Liver (tissue), 9 donors: ENCODE results near the gene GABBR2. TPM values are rescaled to one million over a fixed set of nuclear protein-coding genes. Genes with fewer than 3 reads are reported as not detected.

Experiments used
- DNase-seq: peaks from one replicate; pipeline ENCODE4 v3.0.0-alpha.2; 2017; ENCODE audit warnings: low spot score
- H3K27ac ChIP-seq, 2 donors: one replicate each; pipeline ENCODE4 v1.7.0; 2013; ENCODE audit warnings: inconsistent platforms in 2 of 2, low read length in 2 of 2, control low read depth in 1 of 2, low read depth in 1 of 2, mild to moderate bottlenecking in 1 of 2
- H3K27me3 ChIP-seq, 4 donors: one replicate each; pipeline versions ENCODE4 v1.6.1 to v1.7.0; 2013; ENCODE audit warnings: low read length in 3 of 4, inconsistent platforms in 1 of 4, mild to moderate bottlenecking in 1 of 4, moderate library complexity in 1 of 4; ENCODE audit not compliant: control insufficient read depth in 4 of 4, insufficient read depth in 4 of 4
- H3K36me3 ChIP-seq, 4 donors: one replicate each; pipeline versions ENCODE4 v1.6.1 to v1.7.0; 2013; ENCODE audit warnings: low read length in 3 of 4, mild to moderate bottlenecking in 3 of 4, low read depth in 1 of 4, moderate library complexity in 1 of 4; ENCODE audit not compliant: control insufficient read depth in 4 of 4, insufficient read depth in 3 of 4
- H3K4me1 ChIP-seq, 4 donors: one replicate each; pipeline versions ENCODE4 v1.6.1 to v1.7.0; 2013; ENCODE audit warnings: low read length in 3 of 4, mild to moderate bottlenecking in 3 of 4, moderate library complexity in 1 of 4; ENCODE audit not compliant: control insufficient read depth in 4 of 4, insufficient read depth in 4 of 4
- H3K4me3 ChIP-seq, 3 donors: one replicate each; pipeline versions ENCODE4 v1.6.1 to v1.7.0; 2013; ENCODE audit warnings: low read length in 3 of 3, control low read depth in 1 of 3, low read depth in 1 of 3, mild to moderate bottlenecking in 1 of 3
- H3K9ac ChIP-seq, 2 donors: one replicate each; pipeline ENCODE4 v1.7.0; 2013; ENCODE audit warnings: low read length in 2 of 2, mild to moderate bottlenecking in 2 of 2, moderate library complexity in 2 of 2, control low read depth in 1 of 2, low read depth in 1 of 2
- H3K9me3 ChIP-seq, 4 donors: one replicate each; pipeline versions ENCODE4 v1.6.1 to v1.7.0; 2013; ENCODE audit warnings: low read length in 3 of 4; ENCODE audit not compliant: control insufficient read depth in 4 of 4
- ATF3 ChIP-seq: IDR thresholded peaks from 2 replicates; pipeline ENCODE4 v1.6.1; 2016; ENCODE audit warnings: antibody characterized with exemption
- CTCF ChIP-seq: fragments of 150-350 bp; IDR thresholded peaks from 2 replicates; pipeline ENCODE4 v1.5.1; 2017; ENCODE audit warnings: improper control_type of control experiment, low read depth, low read length; ENCODE audit not compliant: missing input control
- EGR1 ChIP-seq, 2 donors: IDR thresholded peaks; 2 replicates each; pipeline ENCODE4 v1.6.1; 2016 to 2018; ENCODE audit warnings: antibody characterized with exemption in 2 of 2, low read depth in 2 of 2
- FOXA1 ChIP-seq: IDR thresholded peaks from 2 replicates; pipeline ENCODE4 v1.6.1; 2016; ENCODE audit warnings: antibody characterized with exemption
- FOXA2 ChIP-seq: IDR thresholded peaks from 2 replicates; pipeline ENCODE4 v1.6.1; 2016; ENCODE audit warnings: antibody characterized with exemption
- GABPA ChIP-seq, 2 donors: IDR thresholded peaks in 1 of 2; conservative IDR thresholded peaks in 1 of 2; 2 replicates each; pipeline ENCODE4 v1.6.1; 2016; ENCODE audit warnings: antibody characterized with exemption in 2 of 2, mild to moderate bottlenecking in 1 of 2, moderate library complexity in 1 of 2
- HNF4A ChIP-seq, 2 donors: conservative IDR thresholded peaks; 2 replicates each; pipeline ENCODE4 v1.6.1; 2016; ENCODE audit warnings: antibody characterized with exemption in 2 of 2, mild to moderate bottlenecking in 2 of 2
- HNF4G ChIP-seq: IDR thresholded peaks from 2 replicates; pipeline ENCODE4 v1.6.1; 2016; ENCODE audit warnings: antibody characterized with exemption
- JUND ChIP-seq, 2 donors: IDR thresholded peaks; 2 replicates each; pipeline ENCODE4 v1.6.1; 2016; ENCODE audit warnings: antibody characterized with exemption in 2 of 2
- MAX ChIP-seq: IDR thresholded peaks from 2 replicates; pipeline ENCODE4 v1.6.1; 2016; ENCODE audit warnings: antibody characterized with exemption
- NR2F2 ChIP-seq: IDR thresholded peaks from 2 replicates; pipeline ENCODE4 v1.6.1; 2016; ENCODE audit warnings: antibody characterized with exemption
- RAD21 ChIP-seq, 2 donors: IDR thresholded peaks; 2 replicates each; pipeline ENCODE4 v1.6.1; 2016; ENCODE audit warnings: antibody characterized with exemption in 2 of 2, mild to moderate bottlenecking in 2 of 2
- REST ChIP-seq: IDR thresholded peaks from 2 replicates; pipeline ENCODE4 v1.6.1; 2016; ENCODE audit warnings: antibody characterized with exemption, mild to moderate bottlenecking
- RXRA ChIP-seq, 2 donors: IDR thresholded peaks; 2 replicates each; pipeline ENCODE4 v1.6.1; 2017 to 2018; ENCODE audit warnings: antibody characterized with exemption in 2 of 2, mild to moderate bottlenecking in 1 of 2
- SP1 ChIP-seq: IDR thresholded peaks from 2 replicates; pipeline ENCODE4 v1.6.1; 2018; ENCODE audit warnings: antibody characterized with exemption, mild to moderate bottlenecking
- TAF1 ChIP-seq: conservative IDR thresholded peaks from 2 replicates; pipeline ENCODE4 v1.6.1; 2016; ENCODE audit warnings: antibody characterized with exemption, mild to moderate bottlenecking
- YY1 ChIP-seq: IDR thresholded peaks from 2 replicates; pipeline ENCODE4 v1.6.1; 2016; ENCODE audit warnings: antibody characterized with exemption, mild to moderate bottlenecking
- ZBTB33 ChIP-seq: IDR thresholded peaks from 2 replicates; pipeline ENCODE4 v1.6.1; 2016; ENCODE audit warnings: antibody characterized with exemption
- WGBS: extraction: QIAGEN DNeasy Blood & Tissue Kit; methylation state at CpG from one replicate; pipeline ENCODE4 v1.1.7; 2013; 5-methylcytosine and 5-hydroxymethylcytosine counted together
- polyA plus RNA-seq, 2 donors: library from polyadenylated mRNA; stranded (reverse) in 1 of 2; unstranded in 1 of 2; fragments of 200-250 nt in 1 of 2; fragments of >200 nt in 1 of 2; fragmentation: Nextera tagmentation in 1 of 2; extraction: Ambion mirVana in 1 of 2; gene quantifications; one replicate each; pipeline versions ENCODE4 v1.2.1 to v1.2.3, GENCODE V29; 2013 to 2015
- total RNA-seq, 2 donors: library from RNA; depleted of rRNA; stranded (reverse); fragments of >200 nt; gene quantifications; one replicate each; pipeline ENCODE4 v1.2.3, GENCODE V29; 2014
- donor health status: healthy.
- donor health status: healthy.
- donor health status: healthy.
- donor health status: healthy.
- donor health status: healthy.

Gene GABBR2
- total and polyA plus RNA-seq, 4 donors = 0.03 to 0.23 (median 0.08) TPM; not detected in 1

GRCh38 chr9:98550206-98550820 lies 158.4 kb downstream of the GABBR2 start:
- no peak overlapping the region for H3K9ac ChIP-seq
- H3K9me3 ChIP-seq = no peaks in the 10 kb centered on the region
- no peaks in the 10 kb centered on the region for H3K36me3 ChIP-seq
- no peak overlapping the region for H3K27ac ChIP-seq
- DNase-seq = no peak
- no peaks in the 10 kb centered on the region for H3K27me3 ChIP-seq
- H3K4me1 ChIP-seq = no peaks in the 10 kb centered on the region
- WGBS = 84% methylated on average over 7 of the region's 7 CpGs
- no peak for TF ChIP-seq JUND (IDR thresholded peaks at IDR 0.05)
- no peak for TF ChIP-seq GABPA (IDR thresholded peaks at IDR 0.05 in 1 of 2, conservative IDR thresholded peaks at IDR 0.05 in 1 of 2)
- no peak for TF ChIP-seq TAF1
- TF ChIP-seq RXRA (IDR thresholded peaks at IDR 0.05) = no peak
- TF ChIP-seq FOXA2 = no peak
- no peak for TF ChIP-seq NR2F2
- TF ChIP-seq ZBTB33 = no peak
- no peak for TF ChIP-seq HNF4A (conservative IDR thresholded peaks at IDR 0.05)
- no peak for TF ChIP-seq FOXA1
- no peak for TF ChIP-seq ATF3
- TF ChIP-seq SP1 = no peak
- no peak for TF ChIP-seq CTCF
- TF ChIP-seq EGR1 (IDR thresholded peaks at IDR 0.05; ENCODE audit: low read depth in 2 of 2) = no peak
- TF ChIP-seq RAD21 (IDR thresholded peaks at IDR 0.05) = no peak
- no peak for TF ChIP-seq YY1
- no peak for TF ChIP-seq REST
- TF ChIP-seq HNF4G = no peak
- no peak overlapping the region for H3K4me3 ChIP-seq

GRCh38 chr9:98549401-98549800 lies 159.3 kb downstream of the GABBR2 start:
- DNase-seq = no peak
- no peaks in the 10 kb centered on the region for H3K4me1 ChIP-seq
- H3K36me3 ChIP-seq = no peaks in the 10 kb centered on the region
- no peak overlapping the region for H3K27ac ChIP-seq
- no peaks in the 10 kb centered on the region for H3K27me3 ChIP-seq
- no peaks in the 10 kb centered on the region for H3K9me3 ChIP-seq
- 81% methylated on average over 3 of the region's 3 CpGs for WGBS
- no peak overlapping the region for H3K4me3 ChIP-seq
- TF ChIP-seq JUND (IDR thresholded peaks at IDR 0.05) (no peak), EGR1 (IDR thresholded peaks at IDR 0.05; ENCODE audit: low read depth in 2 of 2) (no peak), TAF1 (no peak), CTCF (no peak), RAD21 (IDR thresholded peaks at IDR 0.05) (no peak), RXRA (IDR thresholded peaks at IDR 0.05) (no peak), ZBTB33 (no peak), MAX (no peak), HNF4G (no peak), GABPA (IDR thresholded peaks at IDR 0.05 in 1 of 2, conservative IDR thresholded peaks at IDR 0.05 in 1 of 2) (no peak), YY1 (no peak), SP1 (no peak)
- H3K9ac ChIP-seq = no peak overlapping the region
